Coronary artery (tissue), 2 donors: ENCODE measurements around the gene PAX9.
A peak's percentile ranks its signal among the peaks of the same experiment; 100 is the strongest.

Experiments used
- DNase-seq: peaks from one replicate; pipeline ENCODE4 v3.0.0-alpha.2; 2017; ENCODE audit warnings: low spot score
- H3K27ac ChIP-seq, 2 donors: fragments of 200-600 bp; sonication (generic); one replicate each; pipeline ENCODE4 v1.5.1; 2016 to 2019
- H3K4me3 ChIP-seq: fragments of 200-600 bp; sonication (generic); 2 replicates; pipeline ENCODE4 v1.5.1; 2016; ENCODE audit warnings: mild to moderate bottlenecking, moderate library complexity
- TF ChIP-seq, protein P1 (sequence below): fragments of 200-600 bp; sonication (generic); IDR thresholded peaks from one replicate; pipeline ENCODE4 v1.5.1; 2019; ENCODE audit warnings: antibody characterized with exemption

Gene PAX9

GRCh38 chr14:36655963-36656686 is 5.5 kb upstream of the PAX9 start:
- Histone ChIP-seq H3K27ac (no peak overlapping the region), H3K4me3 (peak overlapping the region; percentile 55)
- TF ChIP-seq, protein P1, sequence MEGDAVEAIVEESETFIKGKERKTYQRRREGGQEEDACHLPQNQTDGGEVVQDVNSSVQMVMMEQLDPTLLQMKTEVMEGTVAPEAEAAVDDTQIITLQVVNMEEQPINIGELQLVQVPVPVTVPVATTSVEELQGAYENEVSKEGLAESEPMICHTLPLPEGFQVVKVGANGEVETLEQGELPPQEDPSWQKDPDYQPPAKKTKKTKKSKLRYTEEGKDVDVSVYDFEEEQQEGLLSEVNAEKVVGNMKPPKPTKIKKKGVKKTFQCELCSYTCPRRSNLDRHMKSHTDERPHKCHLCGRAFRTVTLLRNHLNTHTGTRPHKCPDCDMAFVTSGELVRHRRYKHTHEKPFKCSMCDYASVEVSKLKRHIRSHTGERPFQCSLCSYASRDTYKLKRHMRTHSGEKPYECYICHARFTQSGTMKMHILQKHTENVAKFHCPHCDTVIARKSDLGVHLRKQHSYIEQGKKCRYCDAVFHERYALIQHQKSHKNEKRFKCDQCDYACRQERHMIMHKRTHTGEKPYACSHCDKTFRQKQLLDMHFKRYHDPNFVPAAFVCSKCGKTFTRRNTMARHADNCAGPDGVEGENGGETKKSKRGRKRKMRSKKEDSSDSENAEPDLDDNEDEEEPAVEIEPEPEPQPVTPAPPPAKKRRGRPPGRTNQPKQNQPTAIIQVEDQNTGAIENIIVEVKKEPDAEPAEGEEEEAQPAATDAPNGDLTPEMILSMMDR, result no peak

GRCh38 chr14:36656687-36657398 is 4.8 kb upstream of the PAX9 start:
- TF ChIP-seq, protein P1, result no peak
- H3K4me3 ChIP-seq, result peak overlapping the region; percentile 55

More at GRCh38 chr14:36655963-36656686, 5.5 kb upstream of the PAX9 start:
- no peak for DNase-seq

GRCh38 chr14:36657399-36658122 is 4.1 kb upstream of the PAX9 start:
- Histone ChIP-seq H3K4me3 (peak overlapping the region; percentile 55), H3K27ac (no peak overlapping the region)
- DNase-seq, result no peak

More at GRCh38 chr14:36656687-36657398, 4.8 kb upstream of the PAX9 start:
- no peak for DNase-seq
- no peak overlapping the region for H3K27ac ChIP-seq

GRCh38 chr14:36658123-36659009 is 3.3 kb upstream of the PAX9 start:
- no peak for DNase-seq
- TF ChIP-seq, protein P1, result no peak
- Histone ChIP-seq H3K27ac (no peak overlapping the region), H3K4me3 (peak overlapping the region; percentile 55)

More at GRCh38 chr14:36657399-36658122, 4.1 kb upstream of the PAX9 start:
- TF ChIP-seq, protein P1, result no peak

- no peak for DNase-seq
- TF ChIP-seq, protein P1, result no peak
- H3K4me3 ChIP-seq, result peak overlapping the region; percentile 23
- no peak overlapping the region for H3K27ac ChIP-seq
These were observed 2.4 kb upstream of the PAX9 start for GRCh38 chr14:36659010-36659821.
